HCT116 (cell line): ENCODE measurements around the gene MYOF. TPM values are rescaled to one million over a fixed set of nuclear protein-coding genes. Genes with fewer than 3 reads are reported as not detected.

Source experiments
- ATAC-seq: fragments of 200-7000 bp; cut with Tn5 transposase; 2 replicates; pipeline ENCODE4 v1.9.1; 2020; ENCODE audit warnings: mild to moderate bottlenecking, moderate library complexity
- BruUV-seq: library from RNA; stranded (reverse); fragments of 400-500 nt; replicated peaks from 2 replicates; lab custom pipeline; 2021; lab: Mats Ljungman, UMichigan
- CTCF ChIA-PET: fragments of 300-600 bp; sonication (Branson Sonifier 250); formaldehyde crosslinking; loops from one replicate; lab custom pipeline; 2021; ENCODE audit warnings: antibody characterized with exemption; lab: Charles Lee
- POLR2A ChIA-PET: fragments of 300-600, 350-600 bp; sonication (Branson Sonifier 250); formaldehyde crosslinking; loops from one replicate; lab custom pipeline; 2021; ENCODE audit warnings: antibody characterized with exemption; lab: Charles Lee
- RAD21 ChIA-PET, 2 experiments: fragments of 300-600 bp; sonication (Branson Sonifier 250); formaldehyde crosslinking; loops; one replicate each; lab custom pipeline; 2023; ENCODE audit warnings: low total read pairs in 2 of 2; ENCODE audit not compliant: uncharacterized antibody in 2 of 2, unreplicated experiment in 2 of 2, low non-redundant PET in 1 of 2; lab: Charles Lee
- DNase-seq: peaks from one replicate; pipeline ENCODE4 v3.0.0-alpha.2; 2010; ENCODE audit warnings: low read depth, low spot score
- H2AFZ ChIP-seq: fragments of 200-600 bp; shearing (Covaris generic), sonication (generic); 2 replicates; pipeline ENCODE4 v1.6.1; 2017; ENCODE audit warnings: low read depth, mixed run types, mixed read lengths, antibody characterized with exemption, low read length; ENCODE audit not compliant: poor library complexity, severe bottlenecking
- H3K27ac ChIP-seq: 2 replicates; pipeline ENCODE4 v1.5.1; 2012; ENCODE audit warnings: low read depth, low read length
- H3K27me3 ChIP-seq: fragments of 200-600 bp; sonication (generic); 2 replicates; pipeline ENCODE4 v1.6.1; 2016; ENCODE audit warnings: mixed run types, low read length, mixed read lengths; ENCODE audit not compliant: insufficient read depth
- H3K36me3 ChIP-seq, 2 experiments: fragments of 200-500 bp in 1 of 2; fragments of 200-600 bp in 1 of 2; sonication (Bioruptor generic) in 1 of 2; sonication (generic) in 1 of 2; 2 replicates each; pipeline versions ENCODE4 v1.5.1 to v1.6.1; 2014 to 2016; ENCODE audit warnings: low read length in 2 of 2, inconsistent platforms in 1 of 2, mixed read lengths in 1 of 2, mixed run types in 1 of 2; ENCODE audit not compliant: insufficient read depth in 2 of 2, control insufficient read depth in 1 of 2
- H3K4me1 ChIP-seq, 2 experiments: fragments of 200-600 bp in 1 of 2; sonication (generic) in 1 of 2; 2 replicates each; pipeline versions ENCODE4 v1.5.1 to v1.6.1; 2012 to 2017; ENCODE audit warnings: low read length in 2 of 2, inconsistent platforms in 1 of 2, mild to moderate bottlenecking in 1 of 2, mixed read lengths in 1 of 2, mixed run types in 1 of 2, moderate library complexity in 1 of 2; ENCODE audit not compliant: insufficient read depth in 2 of 2, control insufficient read depth in 1 of 2
- H3K4me2 ChIP-seq: fragments of 200-600 bp; sonication (generic); 2 replicates; pipeline ENCODE4 v1.6.1; 2017; ENCODE audit warnings: mixed run types, low read length, mixed read lengths
- H3K4me3 ChIP-seq, 2 experiments: fragments of 200-600 bp in 1 of 2; sonication (generic) in 1 of 2; replicated peaks in 1 of 2; 2 replicates each; pipeline ENCODE4 v1.5.1; 2011 to 2016; ENCODE audit warnings: low read length in 2 of 2, control low read depth in 1 of 2, low read depth in 1 of 2, mild to moderate bottlenecking in 1 of 2, mixed read lengths in 1 of 2, mixed run types in 1 of 2
- H3K79me2 ChIP-seq: fragments of 200-600 bp; sonication (generic); 2 replicates; pipeline ENCODE4 v1.6.1; 2017; ENCODE audit warnings: mild to moderate bottlenecking, mixed run types, low read length, moderate library complexity, mixed read lengths; ENCODE audit not compliant: insufficient read depth
- H3K9ac ChIP-seq: fragments of 200-600 bp; sonication (generic); 2 replicates; pipeline ENCODE4 v1.6.1; 2016; ENCODE audit warnings: low read length, mixed read lengths
- H3K9me2 ChIP-seq: fragments of 200-600 bp; sonication (generic), shearing (Covaris generic); 2 replicates; pipeline ENCODE4 v1.6.1; 2017; ENCODE audit warnings: mixed run types, mild to moderate bottlenecking, moderate library complexity; ENCODE audit not compliant: insufficient read depth
- H3K9me3 ChIP-seq, 2 experiments: fragments of 200-500 bp in 1 of 2; fragments of 200-600 bp in 1 of 2; sonication (Bioruptor generic) in 1 of 2; sonication (generic) in 1 of 2; 2 replicates each; pipeline ENCODE4 v1.6.1; 2014 to 2017; ENCODE audit warnings: low read length in 2 of 2, mixed read lengths in 2 of 2, inconsistent platforms in 1 of 2, low read depth in 1 of 2, mild to moderate bottlenecking in 1 of 2, mixed run types in 1 of 2, moderate library complexity in 1 of 2; ENCODE audit not compliant: control insufficient read depth in 1 of 2, insufficient read depth in 1 of 2
- H4K20me1 ChIP-seq: fragments of 200-600 bp; sonication (generic), shearing (Covaris generic); 2 replicates; pipeline ENCODE4 v1.6.1; 2017; ENCODE audit warnings: mixed run types, mild to moderate bottlenecking, moderate library complexity; ENCODE audit not compliant: insufficient read depth
- CEBPB ChIP-seq: IDR thresholded peaks from 2 replicates; pipeline ENCODE4 v1.6.1; 2012; ENCODE audit warnings: low read depth
- EZH2phosphoT487 ChIP-seq: fragments of 200-600 bp; IDR thresholded peaks from 2 replicates; pipeline ENCODE4 v1.6.1; 2018; ENCODE audit warnings: antibody characterized with exemption, borderline replicate concordance
- FOSL1 ChIP-seq: IDR thresholded peaks from 2 replicates; pipeline ENCODE4 v1.6.1; 2012; ENCODE audit warnings: low read depth
- MAX ChIP-seq: IDR thresholded peaks from 2 replicates; pipeline ENCODE4 v1.6.1; 2012
- POLR2A ChIP-seq: IDR thresholded peaks from 2 replicates; pipeline ENCODE4 v1.7.0; 2011; ENCODE audit warnings: borderline replicate concordance; ENCODE audit not compliant: insufficient read depth, insufficient read length; ENCODE audit errors: extremely low read depth
- POLR2AphosphoS5 ChIP-seq: IDR thresholded peaks from 2 replicates; pipeline ENCODE4 v1.6.1; 2011; ENCODE audit warnings: mild to moderate bottlenecking, low read depth, low read length, moderate library complexity
- SP1 ChIP-seq: IDR thresholded peaks from 2 replicates; pipeline ENCODE4 v1.6.1; 2012; ENCODE audit warnings: low read depth
- ZBTB33 ChIP-seq: IDR thresholded peaks from 2 replicates; pipeline ENCODE4 v1.6.1; 2011; ENCODE audit warnings: mild to moderate bottlenecking, low read length, moderate library complexity; ENCODE audit not compliant: insufficient replicate concordance; ENCODE audit errors: extremely low read depth
- ZFX ChIP-seq: fragments of 450-650 bp; IDR thresholded peaks from 2 replicates; pipeline ENCODE4 v1.6.1; 2017
- ZNF274 ChIP-seq: fragments of 200-500 bp; sonication (Bioruptor generic); IDR thresholded peaks from 2 replicates; pipeline ENCODE4 v1.6.1; 2014; ENCODE audit warnings: mild to moderate bottlenecking, low read depth, low read length, inconsistent platforms
- intact Hi-C: fragments of 100-400 bp; cut with micrococcal nuclease; formaldehyde crosslinking; loops from 2 replicates; pipeline ENCODE4 v1.10.0; 2022
- total RNA-seq: library from RNA; stranded (reverse); gene quantifications from one replicate; pipeline ENCODE4 v1.2.1, GENCODE V29; 2021; ENCODE audit not compliant: unreplicated experiment
- TF ChIP-seq, protein P1 (sequence below): IDR thresholded peaks from 2 replicates; pipeline ENCODE4 v1.6.1; 2012

Gene MYOF
- total RNA-seq, 1 experiment from 2014 or later, result 250 TPM

GRCh38 chr10:93330824-93331223 lies 151.3 kb downstream of the MYOF start (continued):
- TF ChIP-seq ZFX (no peak), ZNF274 (no peak)

GRCh38 chr10:93319896-93320295 lies 162.2 kb downstream of the MYOF start:
- no peaks in the 10 kb centered on the region for H3K9me3 ChIP-seq
- no peaks in the 10 kb centered on the region for H3K4me1 ChIP-seq
- ChIA-PET CTCF (no interaction called here), POLR2A (no interaction called here), RAD21 (no interaction called here)
- H3K36me3 ChIP-seq, result peaks cover 55 to 83% of the 10 kb centered on the region in 2 experiments
- no peaks in the 10 kb centered on the region for H3K79me2 ChIP-seq
- TF ChIP-seq POLR2A (no peak), ZBTB33 (no peak), POLR2AphosphoS5 (no peak), CEBPB (no peak), EZH2phosphoT487 (no peak), MAX (no peak), SP1 (no peak), FOSL1 (no peak), ZFX (no peak)
- TF ChIP-seq, protein P1, sequence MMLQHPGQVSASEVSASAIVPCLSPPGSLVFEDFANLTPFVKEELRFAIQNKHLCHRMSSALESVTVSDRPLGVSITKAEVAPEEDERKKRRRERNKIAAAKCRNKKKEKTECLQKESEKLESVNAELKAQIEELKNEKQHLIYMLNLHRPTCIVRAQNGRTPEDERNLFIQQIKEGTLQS, result no peak
- H4K20me1 ChIP-seq, result no peaks in the 10 kb centered on the region
- DNase-seq (no peak), ATAC-seq (no peak)
- intact Hi-C loops, result no loop called here
- H3K27me3 ChIP-seq, result no peaks in the 10 kb centered on the region
- H2AFZ ChIP-seq, result no peak overlapping the region
- no TSS peak for BruUV-seq
- H3K4me3 ChIP-seq, result no peak overlapping the region
- no peaks in the 10 kb centered on the region for H3K9me2 ChIP-seq
- no peak overlapping the region for H3K4me2 ChIP-seq
- no peak overlapping the region for H3K27ac ChIP-seq
- H3K9ac ChIP-seq, result no peak overlapping the region
